HepG2 (cell line): Measurements from ENCODE around the gene ERCC5. TPM values are rescaled to one million over a fixed set of nuclear protein-coding genes. Genes with fewer than 3 reads are reported as not detected.

Experiments used
- ARNTL ChIP-seq: sonication (generic); formaldehyde crosslinking; IDR thresholded peaks from 2 replicates; pipeline ENCODE4 v1.4.0; 2020; ENCODE audit warnings: mild to moderate bottlenecking, missing genetic modification reagents
- ATF3 ChIP-seq: sonication (generic); formaldehyde crosslinking; IDR thresholded peaks from 2 replicates; pipeline ENCODE4 v1.4.0; 2020; ENCODE audit warnings: missing genetic modification reagents
- CBX2 ChIP-seq, 2 experiments: fragments of 200-600 bp in 1 of 2; sonication (generic); formaldehyde crosslinking in 1 of 2; IDR thresholded peaks; 2 replicates each; pipeline versions ENCODE4 v1.7.0 to v1.8.1; 2018 to 2022; ENCODE audit warnings: low read depth in 2 of 2, low read length in 1 of 2, mild to moderate bottlenecking in 1 of 2, missing genetic modification reagents in 1 of 2
- CHCHD3 ChIP-seq: sonication (generic); formaldehyde crosslinking; IDR thresholded peaks from 2 replicates; pipeline ENCODE4 v1.8.0; 2022; ENCODE audit warnings: mild to moderate bottlenecking, missing genetic modification reagents, moderate library complexity
- DNMT3B ChIP-seq: conservative IDR thresholded peaks from 2 replicates; pipeline ENCODE4 v1.6.1; 2016; ENCODE audit warnings: missing biosample characterization, control low read depth
- DR1 ChIP-seq: sonication (generic); formaldehyde crosslinking; IDR thresholded peaks from 2 replicates; pipeline ENCODE4 v1.8.0; 2021; ENCODE audit warnings: mild to moderate bottlenecking, missing genetic modification reagents, inconsistent platforms
- E2F1 ChIP-seq: sonication (generic); formaldehyde crosslinking; IDR thresholded peaks from 2 replicates; pipeline ENCODE4 v1.5.0; 2020; ENCODE audit warnings: missing genetic modification reagents
- ELF1 ChIP-seq: sonication (generic); formaldehyde crosslinking; IDR thresholded peaks from 2 replicates; pipeline ENCODE4 v1.4.0; 2020; ENCODE audit warnings: missing genetic modification reagents
- ERF ChIP-seq: IDR thresholded peaks from 2 replicates; pipeline ENCODE4 v1.6.1; 2018; ENCODE audit warnings: missing biosample characterization, missing genetic modification reagents
- FOXA3 ChIP-seq: IDR thresholded peaks from 2 replicates; pipeline ENCODE4 v1.6.1; 2016; ENCODE audit warnings: missing genetic modification reagents, missing compliant biosample characterization
- HMG20B ChIP-seq: conservative IDR thresholded peaks from 2 replicates; pipeline ENCODE4 v1.6.1; 2016; ENCODE audit warnings: missing genetic modification reagents, missing compliant biosample characterization
- HMGXB4 ChIP-seq, 2 experiments: sonication (generic) in 1 of 2; formaldehyde crosslinking in 1 of 2; IDR thresholded peaks; 2 replicates each; pipeline versions ENCODE4 v1.4.0 to v1.6.1; 2018 to 2020; ENCODE audit warnings: missing genetic modification reagents in 2 of 2, borderline replicate concordance in 1 of 2, low read depth in 1 of 2, mild to moderate bottlenecking in 1 of 2, missing biosample characterization in 1 of 2
- MIER3 ChIP-seq: IDR thresholded peaks from 2 replicates; pipeline ENCODE4 v1.6.1; 2016; ENCODE audit warnings: missing compliant biosample characterization, borderline replicate concordance
- NFKBIZ ChIP-seq: IDR thresholded peaks from 2 replicates; pipeline ENCODE4 v1.6.1; 2018; ENCODE audit warnings: missing genetic modification reagents, missing compliant biosample characterization
- REL ChIP-seq: sonication (generic); formaldehyde crosslinking; conservative IDR thresholded peaks from 2 replicates; pipeline ENCODE4 v1.8.0; 2022; ENCODE audit warnings: mild to moderate bottlenecking, missing genetic modification reagents, moderate library complexity
- RORA ChIP-seq: sonication (generic); formaldehyde crosslinking; IDR thresholded peaks from 2 replicates; pipeline ENCODE4 v1.5.0; 2020; ENCODE audit warnings: mild to moderate bottlenecking, missing genetic modification reagents, moderate library complexity
- SMARCC2 ChIP-seq: fragments of 450-650 bp; IDR thresholded peaks from 2 replicates; pipeline ENCODE4 v1.6.1; 2017; ENCODE audit warnings: antibody characterized with exemption, mild to moderate bottlenecking
- TBL1XR1 ChIP-seq: fragments of 150-350 bp; IDR thresholded peaks from 2 replicates; pipeline ENCODE4 v1.6.1; 2014; ENCODE audit warnings: borderline replicate concordance, low read length; ENCODE audit not compliant: partially characterized antibody
- TBP ChIP-seq: sonication (generic); formaldehyde crosslinking; IDR thresholded peaks from 2 replicates; pipeline ENCODE4 v1.5.0; 2020; ENCODE audit warnings: missing genetic modification reagents
- WIZ ChIP-seq: sonication (generic); formaldehyde crosslinking; IDR thresholded peaks from 2 replicates; pipeline ENCODE4 v1.5.1; 2020; ENCODE audit warnings: mild to moderate bottlenecking, missing genetic modification reagents
- ZFP37 ChIP-seq: sonication (generic); formaldehyde crosslinking; IDR thresholded peaks from 2 replicates; pipeline ENCODE4 v1.4.0; 2020; ENCODE audit warnings: missing genetic modification reagents, borderline replicate concordance
- ZNF264 ChIP-seq: sonication (generic); formaldehyde crosslinking; IDR thresholded peaks from 2 replicates; pipeline ENCODE4 v1.4.0; 2020; ENCODE audit warnings: missing genetic modification reagents
- ZNF274 ChIP-seq: sonication (generic); formaldehyde crosslinking; IDR thresholded peaks from 2 replicates; pipeline ENCODE4 v1.5.1; 2020; ENCODE audit warnings: mild to moderate bottlenecking, missing genetic modification reagents
- ZNF678 ChIP-seq: sonication (generic); formaldehyde crosslinking; IDR thresholded peaks from 2 replicates; pipeline ENCODE4 v1.4.0; 2020; ENCODE audit warnings: mild to moderate bottlenecking, missing genetic modification reagents
- ZSCAN22 ChIP-seq: sonication (generic); formaldehyde crosslinking; IDR thresholded peaks from 2 replicates; pipeline ENCODE4 v1.4.0; 2020; ENCODE audit warnings: mild to moderate bottlenecking, missing genetic modification reagents
- polyA plus RNA-seq, 8 experiments: library from polyadenylated mRNA; depleted of rRNA in 3 of 8; stranded (reverse) in 7 of 8; unstranded in 1 of 8; fragments of >200 nt; fragmentation: Illumina TruSeq in 4 of 8; extraction: Trizol in 4 of 8; gene quantifications; 2 replicates each; pipeline versions ENCODE4 v1.2.1 to v1.2.3, GENCODE V29; 2011 to 2016; ENCODE audit warnings: low read depth in 4 of 8, missing spikeins in 1 of 8, mixed read lengths in 1 of 8; ENCODE audit not compliant: insufficient read depth in 1 of 8
- total RNA-seq, 5 experiments: library from RNA; depleted of rRNA; stranded (reverse); fragments of >200 nt; fragmentation: Illumina TruSeq; extraction: Trizol; gene quantifications; 2 replicates each; pipeline ENCODE4 v1.2.3, GENCODE V29; 2016; ENCODE audit warnings: low read depth in 1 of 5

ERCC5 gene
- total and polyA plus RNA-seq, 2 of the 13 experiments (the other 11 are each of a cell fraction or from before 2014, with no cell fraction given): 12.9 to 35.5 TPM

GRCh38 chr13:102845630-102846260 lies at the start of gene ERCC5 (continued):
- TF ChIP-seq HMGXB4 (CRISPR knock-in tag; IDR thresholded peaks at IDR 0.05; ENCODE audit: borderline replicate concordance in 1 of 2, low read depth in 1 of 2) (peak; percentile 97 to 98), REL (CRISPR knock-in tag) (0 out of 2 replicates have a peak, but pooled peaks have one; percentile 48), ZNF678 (CRISPR knock-in tag) (0 out of 2 replicates have a peak, but pooled peaks have one; percentile 69), RORA (CRISPR knock-in tag) (no peak), ZSCAN22 (no peak), HMG20B (CRISPR knock-in tag) (0 out of 2 replicates have a peak, but pooled peaks have one; percentile 27), ATF3 (CRISPR knock-in tag) (peak; percentile 69; the same call in 1 of the 2 replicates), TBP (CRISPR knock-in tag) (0 out of 2 replicates have a peak, but pooled peaks have one; percentile 24), DR1 (CRISPR knock-in tag) (peak; percentile 93), CHCHD3 (CRISPR knock-in tag) (no peak), E2F1 (CRISPR knock-in tag) (peak; percentile 84), ZNF264 (CRISPR knock-in tag) (peak; percentile 99), TBL1XR1 (no peak), ERF (CRISPR knock-in tag) (peak; percentile 85; the same call in 1 of the 2 replicates), CBX2 (IDR thresholded peaks at IDR 0.05; ENCODE audit: low read depth, low read length) (no peak), CBX2 (CRISPR knock-in tag; IDR thresholded peaks at IDR 0.05; ENCODE audit: low read depth) (no peak), FOXA3 (CRISPR knock-in tag) (peak; percentile 78), SMARCC2 (no peak), ZNF274 (CRISPR knock-in tag) (peak; percentile 58; the same call in 1 of the 2 replicates), MIER3 (CRISPR knock-in tag) (peak; percentile 84; the same call in 1 of the 2 replicates), ZFP37 (peak; percentile 82; the same call in 1 of the 2 replicates), ELF1 (peak; percentile 99), ARNTL (CRISPR knock-in tag) (peak; percentile 54), WIZ (0 out of 2 replicates have a peak, but pooled peaks have one; percentile 21), NFKBIZ (CRISPR knock-in tag) (0 out of 2 replicates have a peak, but pooled peaks have one; percentile 83), DNMT3B (CRISPR knock-in tag) (peak; percentile 90)
